Kidney (tissue), 14 donors: ENCODE measurements around the gene ANKMY1. TPM values are rescaled to one million over a fixed set of nuclear protein-coding genes. Genes with fewer than 3 reads are reported as not detected.

Source experiments
- DNase-seq, 5 donors: peaks; one replicate each; pipeline ENCODE4 v3.0.0-alpha.2; 2013 to 2020
- FAIRE-seq: peaks from 2 replicates; lab custom pipeline; 2012; peaks lifted over from hg19 to GRCh38; lab: Jason Lieb, UNC
- H3K27ac ChIP-seq, 2 donors: one replicate each; pipeline ENCODE4 v1.7.0; 2013; ENCODE audit warnings: low read depth in 2 of 2, low read length in 2 of 2, inconsistent platforms in 1 of 2
- H3K27me3 ChIP-seq: one replicate; pipeline ENCODE4 v1.7.1; 2013; ENCODE audit warnings: low read length, inconsistent platforms; ENCODE audit not compliant: control insufficient read depth, insufficient read depth
- H3K36me3 ChIP-seq, 3 donors: one replicate each; pipeline versions ENCODE4 v1.7.0 to v1.7.1; 2013; ENCODE audit warnings: low read length in 3 of 3, control low read depth in 1 of 3, inconsistent platforms in 1 of 3; ENCODE audit not compliant: insufficient read depth in 3 of 3, control insufficient read depth in 2 of 3
- H3K4me1 ChIP-seq, 3 donors: one replicate each; pipeline versions ENCODE4 v1.7.0 to v1.7.1; 2013; ENCODE audit warnings: low read length in 3 of 3, inconsistent platforms in 1 of 3, low read depth in 1 of 3; ENCODE audit not compliant: control insufficient read depth in 2 of 3, insufficient read depth in 2 of 3
- H3K4me3 ChIP-seq, 3 donors: one replicate each; pipeline versions ENCODE4 v1.7.0 to v1.8.1; 2013; ENCODE audit warnings: low read length in 3 of 3, control low read depth in 1 of 3, inconsistent platforms in 1 of 3
- H3K9ac ChIP-seq, 3 donors: one replicate each; pipeline versions ENCODE4 v1.7.0 to v1.7.1; 2013; ENCODE audit warnings: low read length in 3 of 3, control low read depth in 1 of 3, inconsistent platforms in 1 of 3
- H3K9me3 ChIP-seq, 3 donors: one replicate each; pipeline versions ENCODE4 v1.7.0 to v1.7.1; 2013; ENCODE audit warnings: low read length in 3 of 3, control low read depth in 1 of 3, inconsistent platforms in 1 of 3; ENCODE audit not compliant: control insufficient read depth in 2 of 3, insufficient read depth in 1 of 3
- intact Hi-C: fragments of 100-400 bp; cut with DNase I; formaldehyde crosslinking; loops from one replicate; pipeline ENCODE4 v1.11.1; 2022
- polyA plus RNA-seq: library from polyadenylated mRNA; stranded (reverse); fragments of 350-450 nt; fragmentation: Illumina TruSeq; extraction: RNeasy Lipid Tissue Mini Kit (QIAGEN cat#74804); gene quantifications from one replicate; pipeline ENCODE4 v1.2.3, GENCODE V29; 2014; ENCODE audit warnings: low read depth, low replicate concordance; ENCODE audit not compliant: insufficient read depth
- total RNA-seq: library from RNA; stranded (reverse); fragmentation: NEBNext Ultra II Directional; extraction: Animal tissue kit (Norgen Biotek cat#: 25700); gene quantifications from one replicate; pipeline ENCODE4 v1.2.1, GENCODE V29; 2021
- TF ChIP-seq, protein P1 (sequence below): IDR thresholded peaks from 3 replicates; pipeline ENCODE4 v1.5.1; 2012; ENCODE audit warnings: mild to moderate bottlenecking, moderate library complexity, borderline replicate concordance; ENCODE audit not compliant: insufficient read depth; ENCODE audit errors: extremely low read depth
- donor health status: control.
- donor health status: control.
- donor health status: control.
- donor health status: control.
- donor health status: control.
- donor health status: DM: yes; HTN: yes; CAD: no.
- donor health status: Normal renal cell carcinoma (clear cell type).

ANKMY1 gene
- total and polyA plus RNA-seq, 2 donors from 2014 or later = 3.0 to 22.1 TPM

DNA sequence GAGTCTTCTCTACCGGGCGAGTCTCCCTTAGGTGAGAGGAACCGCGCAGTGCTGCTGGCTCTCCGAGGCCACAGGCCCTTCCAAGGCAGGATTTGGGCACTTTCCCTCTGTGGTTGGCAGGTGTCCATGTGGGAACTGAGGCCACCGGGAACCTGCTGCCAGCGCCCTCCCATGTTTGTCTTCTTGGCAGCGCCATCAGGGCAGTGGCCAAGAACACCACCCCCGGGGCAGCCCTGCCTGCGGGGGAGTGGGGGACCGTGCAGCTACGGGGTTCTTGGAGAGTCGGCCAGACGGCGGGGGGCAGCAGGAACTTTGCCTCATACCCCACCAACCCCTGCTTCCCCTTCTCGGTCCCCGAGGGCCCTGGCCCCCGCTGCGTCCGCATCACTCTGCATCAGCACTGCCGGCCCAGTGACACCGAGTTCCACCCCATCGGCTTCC, 38.7 kb upstream of the ANKMY1 start:
- DNase-seq (peak in 2 of 5 donors; percentile 27 to 75), FAIRE-seq (no peak)
- H3K9ac ChIP-seq = no peak overlapping the region
- TF ChIP-seq, protein P1, sequence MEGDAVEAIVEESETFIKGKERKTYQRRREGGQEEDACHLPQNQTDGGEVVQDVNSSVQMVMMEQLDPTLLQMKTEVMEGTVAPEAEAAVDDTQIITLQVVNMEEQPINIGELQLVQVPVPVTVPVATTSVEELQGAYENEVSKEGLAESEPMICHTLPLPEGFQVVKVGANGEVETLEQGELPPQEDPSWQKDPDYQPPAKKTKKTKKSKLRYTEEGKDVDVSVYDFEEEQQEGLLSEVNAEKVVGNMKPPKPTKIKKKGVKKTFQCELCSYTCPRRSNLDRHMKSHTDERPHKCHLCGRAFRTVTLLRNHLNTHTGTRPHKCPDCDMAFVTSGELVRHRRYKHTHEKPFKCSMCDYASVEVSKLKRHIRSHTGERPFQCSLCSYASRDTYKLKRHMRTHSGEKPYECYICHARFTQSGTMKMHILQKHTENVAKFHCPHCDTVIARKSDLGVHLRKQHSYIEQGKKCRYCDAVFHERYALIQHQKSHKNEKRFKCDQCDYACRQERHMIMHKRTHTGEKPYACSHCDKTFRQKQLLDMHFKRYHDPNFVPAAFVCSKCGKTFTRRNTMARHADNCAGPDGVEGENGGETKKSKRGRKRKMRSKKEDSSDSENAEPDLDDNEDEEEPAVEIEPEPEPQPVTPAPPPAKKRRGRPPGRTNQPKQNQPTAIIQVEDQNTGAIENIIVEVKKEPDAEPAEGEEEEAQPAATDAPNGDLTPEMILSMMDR = no peak
- H3K4me3 ChIP-seq = no peak overlapping the region
- H3K27me3 ChIP-seq = no peaks in the 10 kb centered on the region
- no peak overlapping the region for H3K27ac ChIP-seq
- peaks cover 0 to 8% (median 8%) of the 10 kb centered on the region in 3 donors for H3K36me3 ChIP-seq
- no peaks in the 10 kb centered on the region for H3K4me1 ChIP-seq
- intact Hi-C loops = no loop called here
- no peaks in the 10 kb centered on the region for H3K9me3 ChIP-seq

DNA sequence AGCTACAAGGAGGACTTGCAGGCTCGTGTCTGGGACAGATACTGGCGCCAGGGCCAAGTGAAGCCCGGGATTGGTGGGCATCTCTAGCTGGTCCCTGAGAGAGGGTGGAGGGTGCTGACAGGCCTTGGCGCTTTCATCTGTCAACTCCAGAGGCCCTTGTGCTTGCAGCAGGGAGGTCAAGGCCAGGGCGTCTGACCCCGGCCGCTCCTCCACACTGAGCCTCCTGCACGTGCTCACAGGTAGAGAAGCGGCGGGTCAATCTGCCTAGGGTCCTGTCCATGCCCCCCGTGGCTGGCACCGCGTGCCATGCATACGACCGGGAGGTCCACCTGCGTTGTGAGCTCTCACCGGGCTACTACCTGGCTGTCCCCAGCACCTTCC, 38.3 kb upstream of the ANKMY1 start:
- H3K9me3 ChIP-seq = no peaks in the 10 kb centered on the region
- TF ChIP-seq, protein P1 = no peak
- no peak overlapping the region for H3K27ac ChIP-seq
- H3K9ac ChIP-seq = no peak overlapping the region
- H3K4me1 ChIP-seq = no peaks in the 10 kb centered on the region
- H3K36me3 ChIP-seq = peaks cover 2 to 11% (median 10%) of the 10 kb centered on the region in 3 donors
- FAIRE-seq (no peak), DNase-seq (peak in 1 of 5 donors; percentile 75)
- intact Hi-C loops = no loop called here
- H3K27me3 ChIP-seq = no peaks in the 10 kb centered on the region
- H3K4me3 ChIP-seq = no peak overlapping the region

DNA sequence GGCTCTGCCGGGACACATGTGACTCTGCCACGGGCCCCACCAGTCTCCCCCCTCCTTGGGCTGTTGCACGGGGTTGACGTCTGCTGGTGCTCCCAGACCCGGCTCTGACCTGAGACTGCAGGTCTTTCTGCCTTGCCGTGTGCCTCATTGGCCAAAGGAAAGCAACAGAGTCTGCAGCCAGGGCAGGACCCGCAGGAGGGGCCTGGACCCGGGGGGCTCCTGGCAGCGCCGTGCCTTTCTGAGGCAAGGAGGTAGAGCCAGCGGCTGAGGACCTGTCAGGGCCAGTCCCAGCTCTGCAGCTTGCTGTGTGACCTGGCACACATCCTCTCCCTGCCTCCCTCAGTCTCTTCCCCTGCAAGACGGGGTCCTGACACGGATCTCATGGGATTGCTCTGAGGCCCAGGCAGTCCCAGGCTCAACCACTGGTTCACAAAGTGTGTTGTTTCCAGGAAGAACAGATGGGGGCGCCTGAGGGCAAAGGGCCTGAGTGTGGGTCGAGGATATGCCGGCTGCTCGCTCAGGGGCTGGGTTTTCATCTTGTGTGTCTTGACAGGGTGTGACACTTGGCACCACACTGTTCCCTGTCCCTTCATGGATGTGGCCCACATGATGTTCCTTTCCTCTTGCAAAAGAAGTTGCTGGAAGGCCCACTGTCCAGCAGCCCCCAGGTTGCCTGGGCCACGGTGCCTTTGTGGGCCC, 37.7 kb upstream of the ANKMY1 start:
- no peak overlapping the region for H3K9ac ChIP-seq
- intact Hi-C loops = no loop called here
- H3K4me3 ChIP-seq = no peak overlapping the region
- H3K9me3 ChIP-seq = no peaks in the 10 kb centered on the region
- H3K4me1 ChIP-seq = no peaks in the 10 kb centered on the region
- TF ChIP-seq, protein P1 = no peak
- H3K27me3 ChIP-seq = no peaks in the 10 kb centered on the region
- H3K36me3 ChIP-seq = peaks cover 2 to 14% (median 10%) of the 10 kb centered on the region in 3 donors
- H3K27ac ChIP-seq = no peak overlapping the region
- no peak for FAIRE-seq
- peak in 3 of 5 donors; percentile 27 to 55 (median 46) for DNase-seq
